Esophagus squamous epithelium (tissue), 5 donors: Measurements from ENCODE around the gene LMO2. TPM values are rescaled to one million over a fixed set of nuclear protein-coding genes. Genes with fewer than 3 reads are reported as not detected.

Experiments used
- DNase-seq: peaks from one replicate; lab custom pipeline; 2025; lab: John Stamatoyannopoulos, UW
- H3K27ac ChIP-seq, 4 donors: fragments of 200-600 bp; sonication (generic); one replicate each; pipeline ENCODE4 v1.5.1; 2016 to 2019; ENCODE audit warnings: mild to moderate bottlenecking in 1 of 4
- H3K27me3 ChIP-seq, 4 donors: fragments of 200-600 bp; sonication (generic); 1 replicate in 3 of 4; 2 replicates in 1 of 4; pipeline versions ENCODE4 v1.5.1 to v1.6.0; 2017 to 2021; ENCODE audit warnings: antibody characterized with exemption in 1 of 4
- H3K36me3 ChIP-seq, 3 donors: fragments of 200-600 bp; sonication (generic); one replicate each; pipeline ENCODE4 v1.5.1; 2016 to 2019
- H3K4me1 ChIP-seq, 3 donors: fragments of 200-600 bp; sonication (generic); one replicate each; pipeline ENCODE4 v1.5.1; 2017 to 2019
- H3K4me3 ChIP-seq, 4 donors: fragments of 200-600 bp; sonication (generic); 1 replicate in 3 of 4; 2 replicates in 1 of 4; pipeline ENCODE4 v1.5.1; 2016 to 2019; ENCODE audit warnings: mild to moderate bottlenecking in 2 of 4, moderate library complexity in 1 of 4
- H3K9me3 ChIP-seq, 3 donors: fragments of 200-600 bp; sonication (generic); one replicate each; pipeline ENCODE4 v1.5.1; 2016 to 2019
- CTCF ChIP-seq, 6 experiments: fragments of 450-650 bp in 4 of 6; fragments of 200-600 bp in 2 of 6; sonication (generic) in 2 of 6; IDR thresholded peaks; one replicate each; pipeline ENCODE4 v1.5.1; 2016 to 2019; ENCODE audit warnings: antibody characterized with exemption in 6 of 6, mild to moderate bottlenecking in 4 of 6, moderate library complexity in 4 of 6
- POLR2A ChIP-seq, 4 donors: fragments of 450-650 bp; IDR thresholded peaks; one replicate each; pipeline ENCODE4 v1.6.1; 2017; ENCODE audit warnings: antibody characterized with exemption in 4 of 4, mild to moderate bottlenecking in 4 of 4, moderate library complexity in 3 of 4
- WGBS, 2 donors: methylation state at CpG; one replicate each; pipeline ENCODE4 v1.1.5; 2018; 5-methylcytosine and 5-hydroxymethylcytosine counted together
- intact Hi-C: fragments of 100-400 bp; cut with DNase I; formaldehyde crosslinking; loops from one replicate; pipeline ENCODE4 v1.15.0; 2022
- total RNA-seq, 4 donors: library from RNA; depleted of rRNA; stranded (reverse); fragments of >200 nt; gene quantifications; one replicate each; pipeline ENCODE4 v1.1.0, GENCODE V29; 2016
- donor health status: DM: yes; HTN: yes; CAD: no.

LMO2 gene
- total RNA-seq, 4 donors from 2014 or later, result 7.0 to 18.9 (median 13.3) TPM

GRCh38 chr11:33889821-33890378, 2.0 kb downstream of the LMO2 start:
- Histone ChIP-seq H3K9me3 (no peaks in the 10 kb centered on the region), H3K27ac (no peak overlapping the region), H3K4me3 (no peak overlapping the region), H3K27me3 (peaks cover 0 to 11% (median 0%) of the 10 kb centered on the region in 4 donors), H3K36me3 (no peaks in the 10 kb centered on the region), H3K4me1 (peaks cover 0 to under 1% (median 0%) of the 10 kb centered on the region in 3 donors)
- no peak for DNase-seq
- TF ChIP-seq CTCF (IDR thresholded peaks at IDR 0.05), result no peak
- no peak for TF ChIP-seq POLR2A (IDR thresholded peaks at IDR 0.05)
- intact Hi-C loops, result no loop called here
- 89 to 97% methylated on average over 3 of the region's 3 CpGs for WGBS, 2 donors

- Histone ChIP-seq H3K27ac (no peak overlapping the region), H3K9me3 (no peaks in the 10 kb centered on the region), H3K4me1 (no peaks in the 10 kb centered on the region), H3K27me3 (peaks cover 0 to 17% (median 0%) of the 10 kb centered on the region in 4 donors), H3K4me3 (no peak overlapping the region), H3K36me3 (no peaks in the 10 kb centered on the region)
- DNase-seq, result no peak
- 88% methylated on average over 6 of the region's 6 CpGs for WGBS, 2 donors
- intact Hi-C loops, result no loop called here
- no peak for TF ChIP-seq CTCF (IDR thresholded peaks at IDR 0.05)
- no peak for TF ChIP-seq POLR2A (IDR thresholded peaks at IDR 0.05)
Observed at GRCh38 chr11:33889296-33889695, 2.6 kb downstream of the LMO2 start.

- no peak for DNase-seq
- H3K27ac ChIP-seq, result no peak overlapping the region
- H3K4me3 ChIP-seq, result no peak overlapping the region
- H3K4me1 ChIP-seq, result no peaks in the 10 kb centered on the region
- 88 to 93% methylated on average over 5 of the region's 5 CpGs for WGBS, 2 donors
- intact Hi-C loops, result no loop called here
- no peaks in the 10 kb centered on the region for H3K9me3 ChIP-seq
- no peak for TF ChIP-seq POLR2A (IDR thresholded peaks at IDR 0.05)
- no peak for TF ChIP-seq CTCF (IDR thresholded peaks at IDR 0.05)
- peaks cover 0 to 26% (median 0%) of the 10 kb centered on the region in 4 donors for H3K27me3 ChIP-seq
- H3K36me3 ChIP-seq, result no peaks in the 10 kb centered on the region
Observed at GRCh38 chr11:33887886-33888285, 4.0 kb downstream of the LMO2 start.

GRCh38 chr11:33885338-33886005, 6.4 kb downstream of the LMO2 start:
- Histone ChIP-seq H3K4me3 (no peak overlapping the region), H3K27me3 (peaks cover 0 to 40% (median 0%) of the 10 kb centered on the region in 4 donors), H3K27ac (no peak overlapping the region), H3K4me1 (no peaks in the 10 kb centered on the region), H3K36me3 (no peaks in the 10 kb centered on the region), H3K9me3 (no peaks in the 10 kb centered on the region)
- TF ChIP-seq CTCF (IDR thresholded peaks at IDR 0.05) (no peak), POLR2A (IDR thresholded peaks at IDR 0.05) (no peak)
- WGBS, 2 donors, result 70 to 81% methylated on average over 3 of the region's 3 CpGs
- DNase-seq, result no peak
- intact Hi-C loops, result no loop called here

GRCh38 chr11:33884601-33885000, 7.3 kb downstream of the LMO2 start:
- no peaks in the 10 kb centered on the region for H3K4me1 ChIP-seq
- H3K4me3 ChIP-seq, result no peak overlapping the region
- no peaks in the 10 kb centered on the region for H3K36me3 ChIP-seq
- no peak overlapping the region for H3K27ac ChIP-seq
- whole genome bisulfite sequencing, 2 donors, result 85 to 90% methylated on average over 1 to 3 of the region's 3 CpGs
- intact Hi-C loops, result no loop called here
- DNase-seq, result no peak
- H3K9me3 ChIP-seq, result no peaks in the 10 kb centered on the region
- peaks cover 0 to 42% (median 0%) of the 10 kb centered on the region in 4 donors for H3K27me3 ChIP-seq
- TF ChIP-seq POLR2A (IDR thresholded peaks at IDR 0.05) (no peak), CTCF (IDR thresholded peaks at IDR 0.05) (no peak)
